Stimulated activated CD8-positive, alpha-beta memory T cell treated with anti-CD3 and anti-CD28 coated beads, Interleukin-7, amount 100 ng/mL, for 24 hours (primary cell): Measurements from ENCODE around the gene PLA1A.

Experiments
- DNase-seq: peaks from one replicate; pipeline ENCODE4 v3.0.0-alpha.2; 2020; ENCODE audit warnings: low read depth

The PLA1A gene

DNA sequence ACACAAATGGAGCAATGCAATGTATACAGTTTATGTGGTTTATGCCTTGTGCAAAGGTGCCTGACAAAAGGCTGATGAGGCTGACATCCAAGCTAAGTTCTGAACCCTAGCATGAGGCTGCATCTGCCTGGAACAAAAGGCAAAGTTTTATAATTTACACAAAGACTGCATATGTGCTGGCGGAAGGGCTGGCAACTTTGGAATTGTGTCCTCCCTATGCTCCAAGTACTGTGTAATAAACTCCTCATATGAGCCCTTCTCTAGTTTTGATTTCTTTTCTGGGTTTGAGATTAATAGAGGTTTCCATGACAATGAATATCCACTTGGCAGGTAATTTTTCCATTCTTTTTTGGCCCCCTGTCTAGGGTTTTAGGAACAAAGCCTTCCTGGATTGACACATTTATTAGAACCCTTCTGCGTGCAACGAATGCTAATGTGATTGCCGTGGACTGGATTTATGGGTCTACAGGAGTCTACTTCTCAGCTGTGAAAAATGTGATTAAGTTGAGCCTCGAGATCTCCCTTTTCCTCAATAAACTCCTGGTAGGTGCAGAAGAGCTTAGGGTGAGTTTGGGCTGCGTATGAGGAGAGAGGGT, 10.8 kb downstream of the PLA1A start:
- no peak for DNase-seq

DNA sequence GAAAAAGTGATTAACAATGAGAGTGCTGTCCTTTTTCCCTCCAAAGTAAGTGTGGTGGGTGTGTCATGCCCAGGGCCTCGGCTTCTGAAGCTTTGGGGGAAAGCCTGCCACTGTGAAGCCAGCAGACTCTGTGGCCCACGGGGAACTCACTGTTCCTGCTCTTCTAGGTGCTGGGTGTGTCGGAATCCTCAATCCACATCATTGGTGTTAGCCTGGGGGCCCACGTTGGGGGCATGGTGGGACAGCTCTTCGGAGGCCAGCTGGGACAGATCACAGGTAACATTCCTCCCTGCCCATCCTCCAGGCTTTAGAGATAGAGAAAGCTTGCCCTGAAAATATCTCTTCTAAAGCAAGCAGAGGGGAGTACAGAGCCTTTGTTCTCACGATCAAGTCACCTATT, 11.6 kb downstream of the PLA1A start:
- DNase-seq = no peak

DNA sequence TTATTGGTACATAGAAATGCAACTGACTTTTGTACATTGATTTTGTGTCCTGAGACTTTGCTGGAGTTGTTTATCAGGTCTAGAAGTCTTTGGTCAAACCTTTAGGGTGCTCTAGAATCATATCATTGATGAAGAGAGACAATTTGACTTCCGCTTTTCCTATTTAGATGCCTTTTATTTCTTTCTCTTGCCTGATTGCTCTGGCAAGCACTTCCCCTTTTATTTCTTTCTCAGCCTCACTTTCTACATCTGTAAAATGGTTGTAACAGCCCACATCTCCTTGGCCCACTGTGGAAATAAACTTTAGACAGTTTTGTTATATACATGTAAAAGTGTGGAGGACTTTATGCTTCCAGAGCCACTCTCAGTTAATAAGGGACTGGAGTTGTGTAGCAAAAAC, 14.0 kb downstream of the PLA1A start:
- no peak for DNase-seq

DNA sequence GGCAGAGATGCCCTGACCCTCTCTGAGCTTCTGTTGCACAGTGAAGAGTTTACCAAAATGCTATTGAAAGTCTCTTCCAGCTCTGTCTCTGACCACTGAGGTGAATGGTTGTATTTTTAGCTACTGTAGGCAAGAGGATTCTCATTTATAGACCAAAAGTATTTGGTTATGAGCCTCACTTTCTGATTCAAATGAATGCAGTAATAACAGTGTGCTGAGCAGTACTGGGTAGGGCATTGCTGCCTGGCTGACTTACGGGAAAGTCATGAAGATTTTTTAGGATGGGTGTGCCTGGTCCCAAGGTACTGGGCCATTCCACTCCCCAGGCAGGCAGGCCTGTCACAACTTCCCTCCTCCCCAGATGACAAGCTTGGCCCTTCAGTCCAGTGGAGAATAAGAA, 15.5 kb downstream of the PLA1A start:
- DNase-seq = no peak

DNA sequence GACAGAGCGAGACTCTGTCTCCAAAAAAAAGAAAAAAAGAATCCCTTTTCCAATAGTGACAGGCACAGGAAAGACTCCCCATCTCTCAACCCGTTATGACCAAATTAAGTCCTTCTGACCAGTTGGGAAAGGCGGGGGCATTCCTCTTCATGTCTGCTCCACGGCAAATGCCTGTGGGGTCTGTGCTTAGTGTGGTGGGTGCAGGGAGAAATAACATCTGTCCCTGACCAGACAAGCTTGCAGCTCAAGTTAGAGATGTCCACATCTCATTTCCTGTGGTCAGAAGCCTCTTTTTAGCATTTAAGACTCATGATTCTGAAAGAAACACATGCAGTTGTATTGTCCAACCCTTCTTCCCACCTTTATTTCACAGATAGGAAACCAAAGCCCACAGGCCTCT, 16.2 kb downstream of the PLA1A start:
- no peak for DNase-seq

DNA sequence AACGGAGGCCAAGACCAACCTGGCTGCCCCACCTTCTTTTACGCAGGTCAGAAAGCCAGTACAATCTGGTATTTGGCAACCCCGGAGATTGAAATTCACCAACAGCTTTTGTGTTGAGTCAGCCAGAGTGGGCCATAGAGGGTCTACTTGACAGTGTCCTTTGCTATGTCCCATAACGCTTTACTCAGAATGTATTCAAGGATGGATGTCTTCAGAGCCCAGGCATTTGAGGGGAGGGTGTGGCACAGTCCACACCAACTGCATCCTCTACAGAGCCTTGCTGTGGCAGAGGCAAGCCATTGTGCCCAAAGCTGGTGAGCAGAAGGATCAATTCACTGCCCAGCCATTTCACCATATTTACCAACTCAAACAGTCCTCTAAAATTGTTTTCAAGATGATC, 18.4 kb downstream of the PLA1A start:
- no peak for DNase-seq

DNA sequence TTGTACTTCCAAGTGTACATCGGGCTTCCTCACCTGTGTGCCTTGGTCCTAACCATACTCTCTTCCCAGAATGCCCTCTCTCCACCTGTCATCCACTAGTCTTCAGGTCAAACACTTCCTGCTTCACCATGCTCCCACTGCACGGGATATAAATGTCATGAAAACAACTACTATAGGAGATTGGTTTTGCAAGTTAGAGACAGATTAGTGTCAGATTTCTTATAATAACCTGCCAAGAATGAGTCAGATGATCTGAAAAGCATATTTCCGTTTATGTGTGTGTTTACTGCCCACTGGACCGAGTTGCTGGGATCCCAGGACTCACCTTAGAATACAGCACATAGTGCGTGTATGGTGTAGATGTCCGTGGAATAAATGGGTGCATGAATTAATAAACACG, 21.4 kb downstream of the PLA1A start:
- no peak for DNase-seq

DNA sequence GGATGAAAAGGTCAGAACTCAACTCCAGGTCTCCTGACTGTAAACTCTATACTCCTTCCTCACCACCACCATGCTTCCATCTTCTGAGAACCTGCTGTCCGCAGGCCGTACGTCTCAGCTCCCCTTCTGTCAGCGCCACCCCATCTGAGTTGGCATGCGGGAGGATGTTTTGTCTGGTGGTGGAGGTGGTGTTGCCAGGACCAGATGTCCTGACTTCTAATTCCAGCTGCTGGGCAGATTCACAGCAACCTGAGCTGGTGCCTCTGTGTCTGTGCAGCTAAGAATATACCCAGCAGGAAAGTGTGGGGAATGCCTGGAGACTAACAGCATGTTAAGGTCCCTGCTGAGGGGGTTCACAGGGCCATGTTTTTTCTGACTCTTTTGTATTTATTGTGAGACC, 23.2 kb downstream of the PLA1A start:
- DNase-seq = no peak

DNA sequence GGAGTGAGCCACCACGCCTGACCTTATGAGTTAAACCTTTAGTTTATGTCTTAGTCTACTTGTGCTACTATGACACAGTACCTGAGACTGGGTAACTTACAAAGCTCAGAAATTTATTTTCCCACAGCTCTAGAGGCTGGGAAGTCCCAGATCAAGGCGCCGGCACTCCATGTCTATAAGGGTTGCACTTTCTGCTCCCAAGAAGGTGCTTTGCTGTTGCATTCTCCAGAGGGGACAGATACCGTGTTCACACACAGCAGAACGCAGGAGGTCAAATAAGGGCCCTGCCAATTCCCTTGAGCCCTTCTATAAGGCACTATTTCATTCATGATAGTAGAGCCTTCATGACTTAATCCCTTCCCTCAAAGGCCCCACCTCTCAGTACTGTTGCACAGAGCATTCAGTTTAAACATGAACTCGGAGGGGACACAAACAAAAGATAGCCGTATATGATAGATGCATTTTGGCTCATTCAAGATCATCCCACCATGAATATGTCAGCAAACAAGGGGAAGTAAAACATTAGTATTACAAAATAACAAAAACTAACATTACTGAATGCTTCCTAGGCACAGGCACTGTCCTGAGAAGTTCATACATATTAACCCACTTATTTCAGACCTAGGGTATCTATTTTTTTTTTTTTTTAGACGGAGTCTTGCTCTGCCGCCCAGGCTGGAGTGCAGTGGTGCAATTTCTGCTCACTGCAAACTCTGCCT, 26.5 kb downstream of the PLA1A start:
- no peak for DNase-seq

DNA sequence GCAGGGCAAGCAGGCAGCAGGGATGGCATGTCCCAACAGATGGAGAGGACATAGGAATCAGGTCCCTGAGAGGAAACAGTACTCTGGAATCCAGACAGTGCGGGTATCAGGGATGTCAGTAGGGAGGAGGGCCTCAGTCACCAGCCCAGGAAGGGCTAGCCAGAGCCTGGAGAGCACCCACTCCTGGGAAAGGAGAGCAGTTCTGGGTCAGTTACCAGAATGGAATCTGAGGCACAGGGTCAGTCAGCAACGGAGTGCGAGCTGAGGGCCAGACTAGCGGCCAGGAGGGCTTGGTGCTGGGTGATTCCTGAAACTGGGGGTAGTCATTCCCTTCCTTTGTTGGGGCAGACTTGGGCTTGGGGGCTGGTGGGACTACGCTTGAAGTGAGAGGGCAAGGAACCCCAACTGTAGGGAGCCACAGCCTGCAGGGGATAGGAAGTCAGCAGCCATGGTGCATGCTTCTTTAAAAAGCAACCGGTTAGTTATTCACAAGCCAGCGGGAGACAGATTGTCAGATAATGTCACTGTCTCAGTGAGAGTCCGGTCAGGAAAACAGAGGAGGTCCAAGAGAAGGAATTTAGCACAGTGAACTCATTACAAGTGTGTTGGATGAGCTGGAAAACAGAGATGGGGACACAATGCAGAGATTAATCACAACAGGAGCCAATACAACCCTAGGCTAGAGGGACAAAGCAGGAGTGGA, 27.9 kb downstream of the PLA1A start:
- DNase-seq = no peak

DNA sequence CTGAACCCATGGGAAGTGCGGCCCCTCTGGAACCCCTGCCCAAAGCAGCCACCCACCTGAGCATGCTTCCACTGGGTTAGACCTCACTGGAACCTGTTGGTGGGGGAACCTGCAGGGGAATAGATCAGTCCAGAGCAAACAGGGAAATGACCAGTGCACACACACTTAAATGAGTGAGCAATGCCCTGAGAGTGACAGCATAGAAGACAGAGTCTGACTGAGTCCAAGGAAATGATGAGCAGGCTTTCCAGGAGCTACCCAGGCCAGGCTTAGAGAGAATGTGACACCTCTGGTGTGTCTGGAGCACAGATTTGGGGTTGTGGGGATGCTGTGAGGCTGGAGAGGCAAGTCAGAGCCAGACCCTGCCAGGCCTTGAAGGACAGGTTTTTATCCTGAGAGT, 28.5 kb downstream of the PLA1A start:
- no peak for DNase-seq

DNA sequence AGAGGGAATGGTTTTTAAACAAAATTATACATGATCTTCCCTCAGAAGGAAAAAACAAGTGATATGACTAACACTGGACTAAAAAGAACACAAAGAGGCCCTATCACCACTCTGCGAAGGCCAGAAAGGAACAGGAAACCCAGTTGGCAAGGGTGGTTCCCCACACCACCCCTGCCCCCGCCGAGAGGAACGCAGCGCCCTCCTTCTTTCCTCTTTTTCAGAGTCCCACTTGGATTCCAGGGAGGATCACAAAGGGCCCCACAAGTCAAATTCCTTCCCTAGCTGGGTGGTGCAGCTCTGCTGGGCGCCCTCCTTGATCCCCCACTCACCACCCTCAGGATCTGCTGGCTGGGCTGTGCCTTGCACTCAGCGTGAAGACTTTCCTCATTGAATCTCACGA, 29.8 kb downstream of the PLA1A start:
- DNase-seq = no peak

DNA sequence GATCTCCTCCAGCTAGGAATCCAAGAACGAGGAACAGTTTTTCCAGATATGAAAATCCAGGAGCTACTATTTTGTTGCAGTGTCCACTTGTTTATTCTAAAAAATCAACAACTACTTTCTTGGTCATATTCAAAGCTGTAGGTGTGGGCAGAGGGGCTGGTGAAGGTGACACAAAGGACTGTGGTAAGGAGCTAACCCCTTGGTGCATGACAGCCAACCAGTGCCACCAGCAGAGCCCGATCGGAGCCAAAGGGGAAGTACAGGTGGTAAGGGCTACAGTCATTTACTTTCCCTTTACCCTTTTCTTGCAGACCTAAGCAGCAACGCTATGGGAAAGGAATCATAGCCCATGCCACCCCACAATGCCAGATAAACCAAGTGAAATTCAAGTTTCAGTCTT, 30.7 kb downstream of the PLA1A start:
- no peak for DNase-seq

DNA sequence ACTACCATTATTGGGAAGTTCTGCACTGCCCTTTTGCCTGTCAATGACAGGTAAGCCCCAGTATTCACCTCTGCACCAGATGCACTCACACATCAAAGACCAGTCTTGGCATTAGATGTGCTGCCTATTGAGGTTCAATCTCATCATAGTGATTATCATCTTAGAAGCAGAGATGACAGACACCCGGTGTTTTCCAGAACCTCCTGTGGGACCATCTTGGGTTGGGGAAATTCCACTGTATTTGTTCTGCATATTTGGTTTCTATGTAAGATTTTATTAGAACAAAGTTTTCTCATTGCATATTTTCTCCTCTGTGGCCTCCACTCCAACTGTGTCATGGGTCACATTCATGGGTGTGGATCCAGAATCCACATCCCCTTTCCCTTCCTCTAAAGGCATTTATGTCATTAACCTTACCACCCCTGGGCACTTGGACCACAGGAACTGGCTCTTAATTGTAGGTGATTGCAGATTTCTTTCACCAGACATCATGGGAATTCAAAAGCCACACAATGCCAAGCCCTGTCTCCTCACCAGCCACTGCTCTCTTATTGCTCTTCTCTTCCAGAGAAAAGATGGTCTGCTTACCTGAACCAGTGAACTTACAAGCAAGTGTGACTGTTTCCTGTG, 31.2 kb downstream of the PLA1A start:
- no peak for DNase-seq

DNA sequence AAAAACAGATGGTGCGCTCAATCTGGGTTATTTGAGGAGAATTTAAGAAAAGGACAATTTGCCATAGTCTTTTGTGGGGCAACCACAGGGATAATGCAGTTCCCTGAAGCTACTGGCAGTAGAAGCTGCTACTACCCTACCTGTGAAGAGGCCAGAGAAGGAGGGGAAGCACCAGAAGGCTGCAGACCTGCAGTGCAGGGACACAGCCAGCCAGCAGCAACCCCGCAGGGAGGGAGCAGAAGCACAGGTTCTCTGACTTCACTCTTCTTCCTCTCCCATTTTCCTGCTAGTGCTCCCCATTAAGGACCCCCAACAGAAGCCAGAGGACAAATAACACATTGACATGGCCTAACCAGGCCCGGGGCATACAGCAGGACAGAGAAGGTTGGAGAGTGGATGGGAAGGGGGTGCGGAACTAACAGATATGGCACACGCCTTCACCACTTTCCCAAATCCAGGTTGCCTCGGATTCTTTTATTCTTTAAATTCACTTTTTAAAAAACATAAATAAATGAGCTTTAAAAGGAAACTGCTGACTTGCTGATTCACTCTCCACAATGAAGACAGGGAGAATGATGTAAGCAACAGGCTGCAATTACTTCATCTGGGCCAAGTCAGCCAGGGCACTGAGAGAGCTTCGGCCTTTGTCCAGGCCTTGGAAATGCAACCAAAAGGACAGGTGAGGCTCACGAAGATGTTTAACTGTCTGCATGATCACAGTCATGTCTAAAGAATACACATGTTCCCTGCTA, 32.6 kb downstream of the PLA1A start:
- no peak for DNase-seq

DNA sequence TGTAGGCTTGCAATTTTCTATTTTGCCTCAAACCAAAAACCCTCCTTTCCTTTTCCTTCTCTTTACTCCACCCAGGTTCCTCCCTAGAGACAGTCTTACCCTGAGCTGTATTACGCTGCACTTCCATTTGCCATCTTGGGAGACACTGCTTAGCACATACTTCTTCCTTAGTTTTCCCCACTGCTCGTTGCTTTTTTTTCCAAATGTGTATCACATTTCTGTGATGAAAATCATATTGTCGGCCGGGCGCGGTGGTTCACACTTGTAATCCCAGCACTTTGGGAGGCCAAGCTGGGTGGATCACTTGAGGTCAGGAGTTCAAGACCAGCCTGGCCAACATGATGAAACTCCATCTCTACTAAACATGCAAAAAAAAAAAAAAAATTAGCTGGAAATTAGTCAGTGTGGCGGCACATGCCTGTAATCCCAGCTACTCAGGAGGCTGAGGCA, 33.2 kb downstream of the PLA1A start:
- no peak for DNase-seq

DNA sequence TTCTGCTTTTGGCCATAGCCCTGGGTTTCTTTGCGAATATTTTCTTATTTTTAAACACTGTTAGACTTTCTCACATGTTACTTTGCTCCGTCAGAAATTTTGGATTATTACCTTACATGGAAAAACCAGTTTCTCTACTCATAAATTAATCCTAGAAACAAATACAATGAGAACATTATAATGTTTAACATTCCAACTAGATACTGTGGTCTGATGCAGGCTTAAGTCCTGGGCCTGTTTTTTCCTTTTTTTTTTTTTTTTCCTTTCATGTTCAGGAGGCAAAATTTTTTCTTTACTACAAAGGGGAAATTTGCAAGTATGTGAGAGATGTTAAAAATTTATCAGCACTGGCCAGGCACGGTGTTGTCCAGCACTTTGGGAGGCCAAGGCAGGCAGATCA, 33.8 kb downstream of the PLA1A start:
- no peak for DNase-seq

DNA sequence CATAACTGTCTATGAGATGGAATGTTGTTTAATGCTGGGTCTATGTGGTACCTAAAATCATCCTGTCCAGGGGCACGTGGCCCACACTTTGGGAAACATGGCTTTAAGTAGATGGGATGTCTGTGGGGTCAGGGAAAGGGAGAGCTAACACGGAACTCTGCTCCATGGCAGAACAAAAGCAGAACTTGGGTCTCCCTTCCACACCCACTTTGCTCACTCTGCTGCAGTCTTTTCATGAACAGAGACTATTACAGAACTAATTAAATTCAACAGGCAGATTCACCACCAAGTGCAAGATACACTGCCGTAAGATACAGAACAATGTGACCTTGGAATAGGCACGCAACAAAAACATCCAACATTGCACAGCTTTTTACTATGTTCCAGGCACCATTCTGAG, 34.5 kb downstream of the PLA1A start:
- no peak for DNase-seq

DNA sequence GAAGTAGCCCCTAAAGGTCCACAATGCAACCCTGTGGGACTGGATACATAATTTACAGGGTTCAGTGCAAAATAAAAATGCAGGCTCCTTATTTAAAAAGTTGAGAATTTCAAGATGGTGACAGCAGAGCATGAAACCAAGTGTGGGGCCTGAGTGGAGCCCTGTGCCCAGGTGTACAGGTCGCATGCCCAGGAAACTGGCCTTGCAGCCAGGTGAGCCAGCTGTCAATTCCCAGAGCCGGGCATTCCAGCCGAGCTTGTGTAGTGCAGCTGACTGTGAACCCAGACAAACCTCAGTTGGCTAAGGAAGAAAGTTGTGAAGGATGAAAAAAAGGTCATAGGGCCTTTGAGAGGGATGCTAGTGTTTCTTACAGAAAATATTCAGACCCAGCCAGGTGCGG, 35.1 kb downstream of the PLA1A start:
- DNase-seq = no peak

DNA sequence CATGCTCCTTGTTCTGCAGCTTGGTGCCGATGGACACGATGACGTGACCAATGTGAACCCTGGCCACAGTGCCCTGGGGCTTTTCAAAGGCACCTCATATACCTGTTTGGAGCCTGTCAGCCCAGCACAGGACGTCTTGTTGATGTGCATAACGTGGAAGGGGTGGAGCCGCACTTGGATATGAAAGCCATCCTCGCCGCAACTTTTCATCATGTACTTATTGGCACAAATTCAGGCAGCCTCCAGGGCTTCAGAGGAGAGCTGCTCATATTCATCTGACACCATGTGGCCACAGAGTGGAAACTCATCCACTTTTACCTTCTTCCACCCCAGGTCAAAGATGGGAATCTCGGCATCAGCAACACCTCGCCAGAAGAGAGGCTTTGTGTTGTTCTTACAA, 38.0 kb downstream of the PLA1A start:
- DNase-seq = no peak

DNA sequence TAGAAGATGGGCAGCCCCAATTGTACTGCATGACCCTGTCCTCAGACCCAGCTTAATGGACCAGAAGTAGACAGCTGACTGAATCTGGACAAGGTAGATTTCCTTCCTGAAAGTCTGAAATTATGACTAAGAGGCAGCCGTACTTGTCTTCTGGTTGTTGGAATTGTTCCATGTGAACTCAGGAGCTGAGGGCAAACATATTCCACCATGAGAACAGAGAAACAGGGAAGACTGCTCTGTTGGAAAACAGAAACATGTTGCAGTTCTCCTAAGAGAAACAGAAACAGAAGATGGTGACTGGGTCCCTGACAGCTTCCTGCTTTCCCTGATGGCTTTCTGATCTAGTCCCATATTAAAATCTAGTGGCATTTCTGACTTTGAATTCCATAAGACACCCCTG, 38.6 kb downstream of the PLA1A start:
- no peak for DNase-seq

DNA sequence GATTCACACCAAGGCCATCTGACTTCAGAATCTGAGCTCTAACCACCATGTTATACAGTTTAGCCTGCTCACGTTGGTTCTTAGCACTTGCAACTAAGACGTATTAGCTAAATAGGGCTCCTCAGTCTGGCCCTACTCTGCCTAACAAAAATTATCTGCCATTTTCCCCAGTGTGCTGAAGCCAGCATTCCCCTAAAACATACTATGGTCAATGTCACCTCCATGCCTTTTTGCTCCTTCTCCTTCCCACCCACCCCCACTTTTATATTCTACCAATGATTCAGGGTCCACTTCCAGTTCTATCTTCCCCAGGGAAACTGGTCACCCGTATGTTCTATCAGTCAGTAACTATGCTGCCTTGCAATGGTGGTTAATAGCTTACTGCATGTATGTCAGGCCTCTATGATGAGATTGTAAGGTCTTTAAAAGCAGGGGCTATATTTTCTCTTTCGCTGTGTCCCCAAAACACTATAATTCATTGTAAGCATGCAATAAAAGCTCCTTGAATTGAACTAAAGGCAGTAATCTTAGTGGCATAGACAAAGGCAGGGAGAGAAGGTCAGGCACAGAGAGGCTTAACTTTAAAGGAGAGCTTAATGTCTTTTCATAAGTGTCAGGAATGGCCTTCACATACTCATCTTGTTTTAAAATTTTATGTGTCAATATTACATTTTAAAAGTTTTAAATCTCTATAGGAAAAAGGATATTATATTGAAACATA, 39.4 kb downstream of the PLA1A start:
- DNase-seq = no peak
